A673 (cell line): Measurements from ENCODE around the gene OR7D4. TPM values are rescaled to one million over a fixed set of nuclear protein-coding genes. Genes with fewer than 3 reads are reported as not detected.

Experiments used
- Bru-seq: library from RNA; stranded (reverse); fragments of 400-500 nt; gene quantifications from one replicate; lab custom pipeline; 2021; lab: Mats Ljungman, UMichigan
- BruChase-seq, 2 experiments: library from RNA; stranded (reverse); fragments of 400-500 nt; gene quantifications; one replicate each; lab custom pipeline; 2021; lab: Mats Ljungman, UMichigan
- BruUV-seq: library from RNA; stranded (reverse); fragments of 400-500 nt; replicated peaks from 2 replicates; lab custom pipeline; 2021; lab: Mats Ljungman, UMichigan
- CTCF ChIA-PET: fragments of 300-600 bp; sonication (Branson Sonifier 250); formaldehyde crosslinking; loops from one replicate; lab custom pipeline; 2022; ENCODE audit warnings: antibody characterized with exemption; lab: Charles Lee
- POLR2A ChIA-PET: fragments of 300-600 bp; sonication (Branson Sonifier 250); formaldehyde crosslinking; loops from one replicate; lab custom pipeline; 2022; ENCODE audit warnings: antibody characterized with exemption; ENCODE audit not compliant: low non-redundant PET; lab: Charles Lee
- DNase-seq: peaks from one replicate; pipeline ENCODE4 v3.0.0-alpha.2; 2015; ENCODE audit warnings: low spot score
- H3K27ac ChIP-seq: fragments of 200-600 bp; sonication (generic); 2 replicates; pipeline ENCODE4 v1.5.1; 2016; ENCODE audit warnings: mixed run types, low read depth, mild to moderate bottlenecking, mixed read lengths, antibody characterized with exemption, low read length; ENCODE audit not compliant: poor library complexity, severe bottlenecking
- H3K27me3 ChIP-seq: fragments of 200-600 bp; sonication (generic); replicated peaks from 2 replicates; pipeline ENCODE4 v1.6.1; 2017; ENCODE audit warnings: mixed run types, low read depth, mild to moderate bottlenecking, mixed read lengths, antibody characterized with exemption, low read length; ENCODE audit not compliant: insufficient read depth, poor library complexity
- H3K36me3 ChIP-seq: fragments of 200-600 bp; sonication (generic); 2 replicates; pipeline ENCODE4 v1.6.1; 2016; ENCODE audit warnings: mixed run types, mild to moderate bottlenecking, mixed read lengths, antibody characterized with exemption, low read length; ENCODE audit not compliant: insufficient read depth, poor library complexity, severe bottlenecking
- H3K4me1 ChIP-seq: fragments of 200-600 bp; sonication (generic); 2 replicates; pipeline ENCODE4 v1.6.1; 2017; ENCODE audit warnings: mixed run types, mild to moderate bottlenecking, mixed read lengths, antibody characterized with exemption, low read length; ENCODE audit not compliant: insufficient read depth, poor library complexity, severe bottlenecking
- H3K4me3 ChIP-seq: fragments of 200-600 bp; sonication (generic); 2 replicates; pipeline ENCODE4 v1.5.1; 2016; ENCODE audit warnings: low read depth, mixed run types, mild to moderate bottlenecking, mixed read lengths, low read length; ENCODE audit not compliant: poor library complexity, severe bottlenecking
- H3K9me3 ChIP-seq: fragments of 200-600 bp; sonication (generic); 2 replicates; pipeline ENCODE4 v1.6.1; 2016; ENCODE audit warnings: mixed run types, low read depth, mild to moderate bottlenecking, mixed read lengths, antibody characterized with exemption, low read length; ENCODE audit not compliant: poor library complexity, severe bottlenecking
- EZH2 ChIP-seq: fragments of 200-600 bp; sonication (generic); IDR thresholded peaks from 2 replicates; pipeline ENCODE4 v1.6.1; 2017; ENCODE audit warnings: borderline replicate concordance, low read depth, mild to moderate bottlenecking, mixed read lengths, antibody characterized with exemption, low read length; ENCODE audit not compliant: poor library complexity, severe bottlenecking
- intact Hi-C: fragments of 100-400 bp; cut with micrococcal nuclease; formaldehyde crosslinking; loops from one replicate; pipeline ENCODE4 v1.10.0; 2022; ENCODE audit not compliant: unreplicated experiment
- long read RNA-seq: library from polyadenylated mRNA; stranded (forward); transcript quantifications from one replicate; pipeline ENCODE4 v2.0.0, GENCODE V29; 2022
- total RNA-seq: library from RNA; stranded (reverse); gene quantifications from 2 replicates; pipeline ENCODE4 v1.2.3, GENCODE V29; 2021
- TF ChIP-seq, protein P1 (sequence below): fragments of 300-800, 200-600 bp; sonication (generic); conservative IDR thresholded peaks from 2 replicates; pipeline ENCODE4 v1.5.1; 2017; ENCODE audit warnings: low read depth, mild to moderate bottlenecking, antibody characterized with exemption, low read length, moderate library complexity, mixed read lengths

The OR7D4 gene
- total RNA-seq, result not detected in 2 replicates
- not detected for Bru-seq, nascent RNA
- BruChase-seq, experiment 1, labeled RNA remaining after a 2-hour chase, result not detected
- not detected for BruChase-seq, experiment 2, labeled RNA remaining after a 6-hour chase
- long read RNA-seq, result 0 reads

DNA sequence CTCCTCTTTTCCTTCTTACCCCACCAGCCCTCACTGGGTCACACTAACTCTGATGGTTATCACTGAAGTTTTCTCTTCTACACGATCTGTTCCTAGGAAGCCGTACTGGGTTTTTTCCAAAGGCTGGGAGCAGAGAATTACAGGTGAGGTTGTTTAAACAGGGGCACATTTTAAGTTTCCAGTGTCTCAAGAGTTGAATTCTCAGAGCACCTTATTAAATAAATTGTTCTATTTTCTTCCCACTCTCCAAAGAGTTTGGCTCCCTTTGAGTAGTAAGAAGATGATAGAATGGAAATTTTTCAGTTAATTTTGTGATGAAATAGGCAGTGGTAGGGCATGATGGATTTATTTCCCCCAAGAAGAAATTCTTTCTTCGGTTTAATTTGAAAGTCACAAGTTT lies at the start of gene OR7D4:
TSS of gene OR7D4 (minus strand) at position 101 of the 400 bp plus-strand sequence. CDS start 4,752 bp downstream, outside the sequence.
- Histone ChIP-seq H3K36me3 (no peaks in the 10 kb centered on the region), H3K9me3 (peaks cover 4% of the 10 kb centered on the region), H3K4me3 (no peak within 1 kb of the TSS), H3K27ac (no peak within 1 kb of the TSS), H3K4me1 (no peaks in the 10 kb centered on the region), H3K27me3 (no peaks in the 10 kb centered on the region)
- TF ChIP-seq, protein P1, sequence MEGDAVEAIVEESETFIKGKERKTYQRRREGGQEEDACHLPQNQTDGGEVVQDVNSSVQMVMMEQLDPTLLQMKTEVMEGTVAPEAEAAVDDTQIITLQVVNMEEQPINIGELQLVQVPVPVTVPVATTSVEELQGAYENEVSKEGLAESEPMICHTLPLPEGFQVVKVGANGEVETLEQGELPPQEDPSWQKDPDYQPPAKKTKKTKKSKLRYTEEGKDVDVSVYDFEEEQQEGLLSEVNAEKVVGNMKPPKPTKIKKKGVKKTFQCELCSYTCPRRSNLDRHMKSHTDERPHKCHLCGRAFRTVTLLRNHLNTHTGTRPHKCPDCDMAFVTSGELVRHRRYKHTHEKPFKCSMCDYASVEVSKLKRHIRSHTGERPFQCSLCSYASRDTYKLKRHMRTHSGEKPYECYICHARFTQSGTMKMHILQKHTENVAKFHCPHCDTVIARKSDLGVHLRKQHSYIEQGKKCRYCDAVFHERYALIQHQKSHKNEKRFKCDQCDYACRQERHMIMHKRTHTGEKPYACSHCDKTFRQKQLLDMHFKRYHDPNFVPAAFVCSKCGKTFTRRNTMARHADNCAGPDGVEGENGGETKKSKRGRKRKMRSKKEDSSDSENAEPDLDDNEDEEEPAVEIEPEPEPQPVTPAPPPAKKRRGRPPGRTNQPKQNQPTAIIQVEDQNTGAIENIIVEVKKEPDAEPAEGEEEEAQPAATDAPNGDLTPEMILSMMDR, result no peak
- no peak for TF ChIP-seq EZH2
- intact Hi-C loops, result no loop called here
- no peak for DNase-seq
- BruUV-seq, result no TSS peak
- POLR2A ChIA-PET, result no interaction called here
- CTCF ChIA-PET, result no interaction called here

DNA sequence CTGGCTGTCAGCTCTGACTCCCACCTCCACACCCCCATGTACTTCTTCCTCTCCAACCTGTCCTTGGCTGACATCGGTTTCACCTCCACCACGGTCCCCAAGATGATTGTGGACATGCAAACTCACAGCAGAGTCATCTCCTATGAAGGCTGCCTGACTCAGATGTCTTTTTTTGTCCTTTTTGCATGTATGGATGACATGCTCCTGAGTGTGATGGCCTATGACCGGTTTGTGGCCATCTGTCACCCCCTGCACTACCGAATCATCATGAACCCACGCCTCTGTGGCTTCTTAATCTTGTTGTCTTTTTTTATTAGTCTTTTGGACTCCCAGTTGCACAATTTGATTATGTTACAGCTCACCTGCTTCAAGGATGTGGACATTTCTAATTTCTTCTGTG lies 31.8 kb upstream of the OR7D4 start:
- BruUV-seq, result no TSS peak

DNA sequence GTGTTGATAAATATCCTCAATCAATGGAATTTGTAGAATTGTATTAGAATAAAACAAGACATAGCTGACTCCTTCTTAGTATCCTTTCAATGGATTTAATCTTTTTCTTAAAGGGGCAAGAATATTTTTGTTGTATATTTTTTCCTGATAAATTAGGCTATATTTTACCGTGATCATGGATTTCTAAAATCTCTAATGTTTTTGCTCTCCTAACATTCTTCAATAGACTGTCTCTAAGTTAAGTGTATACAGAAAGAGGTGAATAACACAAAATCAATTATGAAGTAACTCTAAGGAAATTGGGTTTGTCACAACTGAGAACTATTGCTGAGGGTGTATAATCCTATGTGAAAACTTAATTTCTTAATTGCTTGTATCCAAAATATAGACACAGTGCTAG lies 31.2 kb upstream of the OR7D4 start, which contains the start of gene OR7E24:
TSS of gene OR7E24 (plus strand) at position 301 of the 400 bp plus-strand sequence. CDS start 114 bp downstream, outside the sequence.
- Histone ChIP-seq H3K27ac (no peak within 1 kb of the TSS), H3K4me1 (no peaks in the 10 kb centered on the region), H3K4me3 (no peak within 1 kb of the TSS), H3K27me3 (no peaks in the 10 kb centered on the region), H3K9me3 (no peaks in the 10 kb centered on the region), H3K36me3 (no peaks in the 10 kb centered on the region)
- no peak for DNase-seq
- POLR2A ChIA-PET, result no interaction called here
- BruUV-seq, result no TSS peak
- intact Hi-C loops, result no loop called here
- TF ChIP-seq, protein P1, result no peak
- no peak for TF ChIP-seq EZH2
- CTCF ChIA-PET, result no interaction called here

More for the DNA sequence above, 31.8 kb upstream of the OR7D4 start:
- Histone ChIP-seq H3K4me3 (no peak overlapping the region), H3K36me3 (no peaks in the 10 kb centered on the region), H3K9me3 (no peaks in the 10 kb centered on the region), H3K27me3 (no peaks in the 10 kb centered on the region), H3K27ac (no peak overlapping the region), H3K4me1 (no peaks in the 10 kb centered on the region)
- DNase-seq, result no peak
- TF ChIP-seq, protein P1, result no peak
- no peak for TF ChIP-seq EZH2
- ChIA-PET POLR2A (no interaction called here), CTCF (no interaction called here)
- intact Hi-C loops, result no loop called here
